ENCODE measurements around the gene UNC5B. TPM values are rescaled to one million over a fixed set of nuclear protein-coding genes. Genes with fewer than 3 reads are reported as not detected.

Gene UNC5B
- total RNA-seq (22.6 TPM), polyA plus RNA-seq (ENCODE audit: insufficient read depth, low read depth, low replicate concordance) (5.5 TPM)
- long read RNA-seq, donor 1, full-length matches to known transcripts = 1 of 12 reads
- long read RNA-seq, donor 1, partial matches to known transcripts = 11 of 12 reads
- long read RNA-seq, donor 1, other reads (novel, unspliced or antisense) = 0 of 12 reads
- long read RNA-seq, donor 2, full-length matches to known transcripts = 2 of 18 reads
- long read RNA-seq, donor 2, partial matches to known transcripts = 16 of 18 reads
- long read RNA-seq, donor 2, other reads (novel, unspliced or antisense) = 0 of 18 reads
- long read RNA-seq, donor 3, full-length matches to known transcripts = 3 of 24 reads
- long read RNA-seq, donor 3, partial matches to known transcripts = 13 of 24 reads
- long read RNA-seq, donor 3, other reads (novel, unspliced or antisense) = 8 of 24 reads
- long read RNA-seq, donor 4, full-length matches to known transcripts = 3 of 3 reads
- long read RNA-seq, donor 4, partial matches to known transcripts = 0 of 3 reads
- long read RNA-seq, donor 4, other reads (novel, unspliced or antisense) = 0 of 3 reads
- long read RNA-seq, donor 5 = 0 reads
- long read RNA-seq, donor 6, partial matches to known transcripts = 0 of 10 reads
- long read RNA-seq, donor 6, other reads (novel, unspliced or antisense) = 10 of 10 reads
- long read RNA-seq, donor 7, full-length matches to known transcripts = 2 of 22 reads
- long read RNA-seq, donor 7, partial matches to known transcripts = 17 of 22 reads
- long read RNA-seq, donor 7, other reads (novel, unspliced or antisense) = 3 of 22 reads
- long read RNA-seq, donor 8, partial matches to known transcripts = 27 of 27 reads
- long read RNA-seq, donor 8, other reads (novel, unspliced or antisense) = 0 of 27 reads
- long read RNA-seq, donor 9, partial matches to known transcripts = 6 of 6 reads
- long read RNA-seq, donor 9, other reads (novel, unspliced or antisense) = 0 of 6 reads
- long read RNA-seq, donor 10, full-length matches to known transcripts = 4 of 29 reads
- long read RNA-seq, donor 10, partial matches to known transcripts = 25 of 29 reads
- long read RNA-seq, donor 10, other reads (novel, unspliced or antisense) = 0 of 29 reads

DNA sequence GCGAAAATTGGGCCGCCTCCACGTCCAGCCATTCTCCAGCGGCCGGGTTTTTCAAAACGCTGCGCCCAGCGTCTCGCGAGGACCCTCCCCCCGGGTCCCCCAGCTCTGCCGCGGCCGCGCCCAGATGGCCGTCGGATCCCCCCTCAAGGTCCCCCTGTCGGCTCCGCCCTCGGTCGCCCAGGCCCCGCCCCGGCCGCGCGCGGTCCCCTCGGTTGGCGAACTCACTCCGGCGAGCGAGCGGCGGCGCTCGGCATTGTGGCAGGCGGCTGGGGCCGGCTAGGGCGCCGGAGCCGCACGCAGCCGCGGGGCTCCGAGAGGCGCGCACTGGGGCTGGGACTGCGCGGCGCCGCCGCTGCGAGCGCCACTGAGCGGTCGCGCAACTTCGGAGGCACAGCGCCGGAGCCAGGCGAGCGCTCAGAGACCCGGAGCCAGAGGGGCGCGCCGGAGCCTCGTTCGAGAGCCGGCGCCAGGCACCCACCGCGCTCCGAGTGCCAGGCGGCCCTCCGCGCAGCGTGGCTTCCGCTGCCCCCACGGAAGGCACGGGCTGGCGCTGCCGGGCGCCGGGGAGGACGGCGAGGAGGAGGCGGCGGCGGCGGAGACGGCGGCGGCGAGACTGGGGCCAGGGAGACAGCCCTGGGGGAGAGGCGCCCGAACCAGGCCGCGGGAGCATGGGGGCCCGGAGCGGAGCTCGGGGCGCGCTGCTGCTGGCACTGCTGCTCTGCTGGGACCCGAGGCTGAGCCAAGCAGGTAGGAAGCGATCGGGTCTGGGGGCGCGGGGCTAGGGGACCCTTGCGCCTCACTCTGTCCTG is at the start of gene UNC5B:
Gene UNC5B (plus strand): TSS at position 253 of the 809 bp plus-strand sequence. CDS start 416 bp downstream, at position 669.
- TF ChIP-seq CTCF (IDR thresholded peaks at IDR 0.05; ENCODE audit: borderline replicate concordance, extremely low read depth, insufficient read depth) = peak; percentile 19
- Histone ChIP-seq H3K27ac (ENCODE audit: low read depth in 2 of 2, low read length in 2 of 2) (peak within 1 kb of the TSS; percentile 40 to 45), H3K36me3 (ENCODE audit: control insufficient read depth in 2 of 3, insufficient read depth in 3 of 3, low read length in 3 of 3) (no peaks in the 10 kb centered on the region), H3K9me3 (ENCODE audit: control insufficient read depth in 2 of 3, insufficient read depth in 1 of 3, low read length in 3 of 3) (no peaks in the 10 kb centered on the region), H3K4me1 (ENCODE audit: control insufficient read depth in 2 of 3, insufficient read depth in 2 of 3, low read depth in 1 of 3, low read length in 3 of 3) (peaks cover 3 to 20% (median 16%) of the 10 kb centered on the region in 3 donors), H3K4me3 (ENCODE audit: low read length in 3 of 3) (peak within 1 kb of the TSS; percentile 58 to 82 (median 77)), H3K9ac (ENCODE audit: low read length in 3 of 3) (peak within 1 kb of the TSS; percentile 24 to 69 (median 57)), H3K27me3 (ENCODE audit: control insufficient read depth, insufficient read depth, low read length) (peaks cover 2% of the 10 kb centered on the region)
- DNase-seq (peak; percentile 96 to 98 (median 97)), FAIRE-seq (no peak)
- intact Hi-C loops (cut with DNase I) = loop anchor here (10.0 kb wide), 1 partner anchor 288 kb away; no protein-coding TSS in a partner anchor

GRCh38 chr10:71173466-71173865 is 38.9 kb upstream of the UNC5B start:
- Histone ChIP-seq H3K4me3 (ENCODE audit: low read length in 3 of 3) (no peak overlapping the region), H3K4me1 (ENCODE audit: control insufficient read depth in 2 of 3, insufficient read depth in 2 of 3, low read depth in 1 of 3, low read length in 3 of 3) (no peaks in the 10 kb centered on the region), H3K27ac (ENCODE audit: low read depth in 2 of 2, low read length in 2 of 2) (no peak overlapping the region), H3K36me3 (ENCODE audit: control insufficient read depth in 2 of 3, insufficient read depth in 3 of 3, low read length in 3 of 3) (no peaks in the 10 kb centered on the region), H3K9ac (ENCODE audit: low read length in 3 of 3) (no peak overlapping the region), H3K27me3 (ENCODE audit: control insufficient read depth, insufficient read depth, low read length) (no peaks in the 10 kb centered on the region), H3K9me3 (ENCODE audit: control insufficient read depth in 2 of 3, insufficient read depth in 1 of 3, low read length in 3 of 3) (no peaks in the 10 kb centered on the region)
- FAIRE-seq (no peak), DNase-seq (peak in 1 of 5 donors; percentile 11)
- intact Hi-C loops (cut with DNase I) = no loop called here
- no peak for TF ChIP-seq CTCF (IDR thresholded peaks at IDR 0.05; ENCODE audit: borderline replicate concordance, extremely low read depth, insufficient read depth)

GRCh38 chr10:71176661-71177060 is 35.7 kb upstream of the UNC5B start:
- intact Hi-C loops (cut with DNase I) = no loop called here
- H3K27ac ChIP-seq (ENCODE audit: low read depth in 2 of 2, low read length in 2 of 2) = no peak overlapping the region
- DNase-seq (peak in 4 of 5 donors; percentile 24 to 28 (median 26)), FAIRE-seq (no peak)
- H3K36me3 ChIP-seq (ENCODE audit: control insufficient read depth in 2 of 3, insufficient read depth in 3 of 3, low read length in 3 of 3) = no peaks in the 10 kb centered on the region
- H3K4me3 ChIP-seq (ENCODE audit: low read length in 3 of 3) = no peak overlapping the region
- H3K9me3 ChIP-seq (ENCODE audit: control insufficient read depth in 2 of 3, insufficient read depth in 1 of 3, low read length in 3 of 3) = no peaks in the 10 kb centered on the region
- H3K27me3 ChIP-seq (ENCODE audit: control insufficient read depth, insufficient read depth, low read length) = no peaks in the 10 kb centered on the region
- H3K4me1 ChIP-seq (ENCODE audit: control insufficient read depth in 2 of 3, insufficient read depth in 2 of 3, low read depth in 1 of 3, low read length in 3 of 3) = no peaks in the 10 kb centered on the region
- no peak for TF ChIP-seq CTCF (IDR thresholded peaks at IDR 0.05; ENCODE audit: borderline replicate concordance, extremely low read depth, insufficient read depth)
- no peak overlapping the region for H3K9ac ChIP-seq (ENCODE audit: low read length in 3 of 3)

Data from kidney (tissue), 22 donors.